Measurements from ENCODE around the gene NMT1.

DNA sequence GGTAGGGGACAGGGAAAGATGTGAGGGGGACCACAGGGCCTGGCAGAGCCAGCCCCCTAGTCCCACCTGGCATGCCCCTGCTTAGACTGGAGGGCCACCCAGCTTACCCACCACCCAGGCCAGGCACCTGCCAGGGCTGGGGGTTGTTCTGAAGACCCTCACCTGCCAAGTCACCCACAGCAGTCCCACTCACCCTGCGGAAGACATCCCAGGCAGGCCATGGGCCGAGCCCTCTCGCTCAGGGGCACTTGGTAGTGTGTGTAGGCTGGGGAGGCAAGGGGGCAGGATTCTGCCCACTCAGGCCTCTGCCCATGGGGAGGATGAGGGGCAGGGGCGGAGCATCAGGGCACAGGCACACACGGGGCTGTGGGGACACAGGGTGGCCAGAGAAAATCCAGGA lies 67.2 kb downstream of the NMT1 start:
- TF ChIP-seq, protein P1, sequence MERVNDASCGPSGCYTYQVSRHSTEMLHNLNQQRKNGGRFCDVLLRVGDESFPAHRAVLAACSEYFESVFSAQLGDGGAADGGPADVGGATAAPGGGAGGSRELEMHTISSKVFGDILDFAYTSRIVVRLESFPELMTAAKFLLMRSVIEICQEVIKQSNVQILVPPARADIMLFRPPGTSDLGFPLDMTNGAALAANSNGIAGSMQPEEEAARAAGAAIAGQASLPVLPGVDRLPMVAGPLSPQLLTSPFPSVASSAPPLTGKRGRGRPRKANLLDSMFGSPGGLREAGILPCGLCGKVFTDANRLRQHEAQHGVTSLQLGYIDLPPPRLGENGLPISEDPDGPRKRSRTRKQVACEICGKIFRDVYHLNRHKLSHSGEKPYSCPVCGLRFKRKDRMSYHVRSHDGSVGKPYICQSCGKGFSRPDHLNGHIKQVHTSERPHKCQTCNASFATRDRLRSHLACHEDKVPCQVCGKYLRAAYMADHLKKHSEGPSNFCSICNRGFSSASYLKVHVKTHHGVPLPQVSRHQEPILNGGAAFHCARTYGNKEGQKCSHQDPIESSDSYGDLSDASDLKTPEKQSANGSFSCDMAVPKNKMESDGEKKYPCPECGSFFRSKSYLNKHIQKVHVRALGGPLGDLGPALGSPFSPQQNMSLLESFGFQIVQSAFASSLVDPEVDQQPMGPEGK (CRISPR knock-in tag; IDR thresholded peaks at IDR 0.05): no peak
- TF ChIP-seq, protein P2, sequence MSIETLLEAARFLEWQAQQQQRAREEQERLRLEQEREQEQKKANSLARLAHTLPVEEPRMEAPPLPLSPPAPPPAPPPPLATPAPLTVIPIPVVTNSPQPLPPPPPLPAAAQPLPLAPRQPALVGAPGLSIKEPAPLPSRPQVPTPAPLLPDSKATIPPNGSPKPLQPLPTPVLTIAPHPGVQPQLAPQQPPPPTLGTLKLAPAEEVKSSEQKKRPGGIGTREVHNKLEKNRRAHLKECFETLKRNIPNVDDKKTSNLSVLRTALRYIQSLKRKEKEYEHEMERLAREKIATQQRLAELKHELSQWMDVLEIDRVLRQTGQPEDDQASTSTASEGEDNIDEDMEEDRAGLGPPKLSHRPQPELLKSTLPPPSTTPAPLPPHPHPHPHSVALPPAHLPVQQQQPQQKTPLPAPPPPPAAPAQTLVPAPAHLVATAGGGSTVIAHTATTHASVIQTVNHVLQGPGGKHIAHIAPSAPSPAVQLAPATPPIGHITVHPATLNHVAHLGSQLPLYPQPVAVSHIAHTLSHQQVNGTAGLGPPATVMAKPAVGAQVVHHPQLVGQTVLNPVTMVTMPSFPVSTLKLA (IDR thresholded peaks at IDR 0.05): no peak
- TF ChIP-seq POLR2A (IDR thresholded peaks at IDR 0.05; ENCODE audit: insufficient read depth in 1 of 2, low read depth in 2 of 2, low read length in 2 of 2): no peak
- no peak for TF ChIP-seq ELK4 (CRISPR knock-in tag; IDR thresholded peaks at IDR 0.05; ENCODE audit: borderline replicate concordance)
- TF ChIP-seq TSC22D2 (CRISPR knock-in tag; IDR thresholded peaks at IDR 0.05; ENCODE audit: borderline replicate concordance): no peak
- no peak for TF ChIP-seq CTCF (CRISPR knock-in tag; IDR thresholded peaks at IDR 0.05)
- TF ChIP-seq IKZF1 (IDR thresholded peaks at IDR 0.05): no peak
- TF ChIP-seq EP300 (IDR thresholded peaks at IDR 0.05; ENCODE audit: low read depth in 2 of 2, low read length in 2 of 2): no peak
- no peak for TF ChIP-seq EP300 (CRISPR knock-in tag; IDR thresholded peaks at IDR 0.05; ENCODE audit: borderline replicate concordance)
- TF ChIP-seq FOXK1 (CRISPR knock-in tag; IDR thresholded peaks at IDR 0.05; ENCODE audit: borderline replicate concordance, low read depth): no peak
- TF ChIP-seq, protein P3, sequence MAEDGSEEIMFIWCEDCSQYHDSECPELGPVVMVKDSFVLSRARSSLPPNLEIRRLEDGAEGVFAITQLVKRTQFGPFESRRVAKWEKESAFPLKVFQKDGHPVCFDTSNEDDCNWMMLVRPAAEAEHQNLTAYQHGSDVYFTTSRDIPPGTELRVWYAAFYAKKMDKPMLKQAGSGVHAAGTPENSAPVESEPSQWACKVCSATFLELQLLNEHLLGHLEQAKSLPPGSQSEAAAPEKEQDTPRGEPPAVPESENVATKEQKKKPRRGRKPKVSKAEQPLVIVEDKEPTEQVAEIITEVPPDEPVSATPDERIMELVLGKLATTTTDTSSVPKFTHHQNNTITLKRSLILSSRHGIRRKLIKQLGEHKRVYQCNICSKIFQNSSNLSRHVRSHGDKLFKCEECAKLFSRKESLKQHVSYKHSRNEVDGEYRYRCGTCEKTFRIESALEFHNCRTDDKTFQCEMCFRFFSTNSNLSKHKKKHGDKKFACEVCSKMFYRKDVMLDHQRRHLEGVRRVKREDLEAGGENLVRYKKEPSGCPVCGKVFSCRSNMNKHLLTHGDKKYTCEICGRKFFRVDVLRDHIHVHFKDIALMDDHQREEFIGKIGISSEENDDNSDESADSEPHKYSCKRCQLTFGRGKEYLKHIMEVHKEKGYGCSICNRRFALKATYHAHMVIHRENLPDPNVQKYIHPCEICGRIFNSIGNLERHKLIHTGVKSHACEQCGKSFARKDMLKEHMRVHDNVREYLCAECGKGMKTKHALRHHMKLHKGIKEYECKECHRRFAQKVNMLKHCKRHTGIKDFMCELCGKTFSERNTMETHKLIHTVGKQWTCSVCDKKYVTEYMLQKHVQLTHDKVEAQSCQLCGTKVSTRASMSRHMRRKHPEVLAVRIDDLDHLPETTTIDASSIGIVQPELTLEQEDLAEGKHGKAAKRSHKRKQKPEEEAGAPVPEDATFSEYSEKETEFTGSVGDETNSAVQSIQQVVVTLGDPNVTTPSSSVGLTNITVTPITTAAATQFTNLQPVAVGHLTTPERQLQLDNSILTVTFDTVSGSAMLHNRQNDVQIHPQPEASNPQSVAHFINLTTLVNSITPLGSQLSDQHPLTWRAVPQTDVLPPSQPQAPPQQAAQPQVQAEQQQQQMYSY (CRISPR knock-in tag; IDR thresholded peaks at IDR 0.05): no peak
- TF ChIP-seq TOE1 (CRISPR knock-in tag; IDR thresholded peaks at IDR 0.05): no peak
- TF ChIP-seq RFX5 (IDR thresholded peaks at IDR 0.05; ENCODE audit: low read depth, low read length): no peak

Measured in HepG2 (cell line).